Left ventricle myocardium inferior (tissue), 1 donor: ENCODE results near the gene TRMT61A. TPM values are rescaled to one million over a fixed set of nuclear protein-coding genes. Genes with fewer than 3 reads are reported as not detected.

Experiments
- DNase-seq: peaks from one replicate; pipeline ENCODE4 v3.0.0-alpha.2; 2020
- H3K27ac ChIP-seq: fragments of 200-600 bp; replicated peaks from 2 replicates; pipeline ENCODE4 v1.8.0; 2021
- H3K27me3 ChIP-seq: fragments of 200-600 bp; 2 replicates; pipeline ENCODE4 v1.8.0; 2021; ENCODE audit warnings: low read depth
- H3K36me3 ChIP-seq: fragments of 200-600 bp; 2 replicates; pipeline ENCODE4 v1.8.0; 2021
- H3K4me1 ChIP-seq: fragments of 200-600 bp; 2 replicates; pipeline ENCODE4 v1.8.0; 2021
- H3K4me3 ChIP-seq: fragments of 200-600 bp; 2 replicates; pipeline ENCODE4 v1.8.0; 2021; ENCODE audit warnings: mild to moderate bottlenecking, moderate library complexity
- H3K9me3 ChIP-seq: fragments of 200-600 bp; replicated peaks from 2 replicates; pipeline ENCODE4 v1.8.0; 2021
- intact Hi-C: fragments of 100-400 bp; cut with micrococcal nuclease; formaldehyde crosslinking; loops from one replicate; pipeline ENCODE4 v1.11.0; 2022
- total RNA-seq: library from RNA; stranded (reverse); fragmentation: NEBNext Ultra II Directional; extraction: Animal tissue kit (Norgen Biotek cat#: 25700); gene quantifications from one replicate; pipeline ENCODE4 v1.2.1, GENCODE V29; 2021
- TF ChIP-seq, protein P1 (sequence below): fragments of 200-600 bp; IDR thresholded peaks from 2 replicates; pipeline ENCODE4 v1.8.0; 2021; ENCODE audit warnings: antibody characterized with exemption, mild to moderate bottlenecking, borderline replicate concordance
- donor health status: DM: no; HTN: yes; CAD: no; lungs with severe emphysema.

Gene TRMT61A
- total RNA-seq, 1 donor from 2014 or later: 5.9 TPM

DNA sequence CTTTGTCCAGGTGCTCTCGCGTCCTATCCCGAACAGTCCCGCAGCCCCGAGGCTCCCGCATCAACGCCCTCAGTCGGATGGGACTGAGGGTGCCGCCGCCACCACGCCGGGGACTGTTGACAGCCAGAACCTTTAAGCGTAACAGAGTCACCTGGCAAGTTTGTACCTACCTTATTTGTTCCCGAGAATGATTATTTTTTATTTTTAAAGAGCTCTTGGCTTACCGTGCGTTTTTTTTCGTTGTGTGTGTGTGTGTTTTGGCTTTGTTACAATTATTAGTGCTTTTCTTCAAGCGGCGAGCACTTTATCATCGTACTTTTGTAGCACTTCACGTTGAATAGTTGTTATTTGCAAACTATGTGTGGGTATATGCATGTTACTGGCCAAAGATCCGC is 34.2 kb downstream of the TRMT61A start:
- H3K27me3 ChIP-seq: no peaks in the 10 kb centered on the region
- TF ChIP-seq, protein P1, sequence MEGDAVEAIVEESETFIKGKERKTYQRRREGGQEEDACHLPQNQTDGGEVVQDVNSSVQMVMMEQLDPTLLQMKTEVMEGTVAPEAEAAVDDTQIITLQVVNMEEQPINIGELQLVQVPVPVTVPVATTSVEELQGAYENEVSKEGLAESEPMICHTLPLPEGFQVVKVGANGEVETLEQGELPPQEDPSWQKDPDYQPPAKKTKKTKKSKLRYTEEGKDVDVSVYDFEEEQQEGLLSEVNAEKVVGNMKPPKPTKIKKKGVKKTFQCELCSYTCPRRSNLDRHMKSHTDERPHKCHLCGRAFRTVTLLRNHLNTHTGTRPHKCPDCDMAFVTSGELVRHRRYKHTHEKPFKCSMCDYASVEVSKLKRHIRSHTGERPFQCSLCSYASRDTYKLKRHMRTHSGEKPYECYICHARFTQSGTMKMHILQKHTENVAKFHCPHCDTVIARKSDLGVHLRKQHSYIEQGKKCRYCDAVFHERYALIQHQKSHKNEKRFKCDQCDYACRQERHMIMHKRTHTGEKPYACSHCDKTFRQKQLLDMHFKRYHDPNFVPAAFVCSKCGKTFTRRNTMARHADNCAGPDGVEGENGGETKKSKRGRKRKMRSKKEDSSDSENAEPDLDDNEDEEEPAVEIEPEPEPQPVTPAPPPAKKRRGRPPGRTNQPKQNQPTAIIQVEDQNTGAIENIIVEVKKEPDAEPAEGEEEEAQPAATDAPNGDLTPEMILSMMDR: no peak
- intact Hi-C loops: no loop called here
- peak overlapping the region; percentile 98 for H3K4me3 ChIP-seq
- peak overlapping the region; percentile 99 for H3K27ac ChIP-seq
- peaks cover 25% of the 10 kb centered on the region for H3K36me3 ChIP-seq
- DNase-seq: no peak
- peaks cover 90% of the 10 kb centered on the region for H3K4me1 ChIP-seq
- H3K9me3 ChIP-seq: no peaks in the 10 kb centered on the region

DNA sequence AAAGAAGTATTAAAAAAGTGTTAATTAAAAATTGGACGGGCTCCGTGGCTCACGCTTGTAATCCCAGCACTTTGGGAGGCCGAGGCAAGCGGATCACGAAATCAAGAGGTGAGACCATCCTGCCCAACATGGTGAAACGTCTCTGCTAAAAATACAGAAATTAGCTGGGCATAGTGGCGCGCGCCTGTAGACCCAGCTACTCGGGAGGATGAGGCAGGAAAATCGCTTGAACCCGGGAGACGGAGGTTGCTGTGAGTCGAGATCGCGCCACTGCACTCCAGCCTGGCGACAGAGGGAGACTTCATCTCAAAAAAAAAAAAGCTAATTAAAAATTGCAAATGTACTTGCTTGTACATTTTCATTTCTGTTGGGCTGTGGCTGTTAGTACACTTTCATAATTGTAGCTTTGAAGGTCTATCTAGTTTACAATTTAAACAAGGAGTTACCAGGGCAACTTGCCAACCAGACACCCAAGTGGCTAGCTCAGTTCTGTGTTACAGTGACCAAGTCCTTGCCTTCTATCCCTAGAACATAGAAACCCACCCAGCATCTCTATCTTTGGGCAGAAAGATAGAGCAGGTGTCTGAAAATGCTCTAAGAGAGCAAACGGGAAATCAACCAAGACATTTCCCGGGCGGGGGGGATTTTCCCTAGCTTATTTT is 35.0 kb downstream of the TRMT61A start:
- Histone ChIP-seq H3K4me1 (peaks cover 90% of the 10 kb centered on the region), H3K27me3 (no peaks in the 10 kb centered on the region), H3K27ac (peak overlapping the region; percentile 99), H3K9me3 (no peaks in the 10 kb centered on the region), H3K36me3 (peaks cover 17% of the 10 kb centered on the region), H3K4me3 (peak overlapping the region; percentile 98)
- DNase-seq: no peak
- intact Hi-C loops: no loop called here
- TF ChIP-seq, protein P1: no peak

DNA sequence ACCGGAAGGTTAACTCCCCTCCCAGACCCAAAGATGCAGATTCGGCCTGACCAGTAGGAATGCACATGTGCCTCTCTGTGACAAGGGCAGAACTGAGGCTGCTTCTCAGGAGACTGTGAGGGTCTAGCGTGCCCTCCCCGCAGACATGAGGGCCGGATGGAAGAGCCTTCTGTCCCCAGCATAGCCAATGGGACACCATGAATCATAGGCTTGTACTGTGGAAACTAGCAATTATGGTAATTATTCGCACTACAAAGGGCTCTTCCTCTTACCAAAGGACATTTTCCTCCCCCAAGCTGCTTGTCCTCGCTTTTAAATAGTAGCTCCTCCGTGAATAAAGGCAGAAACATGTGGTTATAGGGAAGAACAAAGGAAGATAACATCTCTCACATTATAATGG is 40.0 kb downstream of the TRMT61A start:
- Histone ChIP-seq H3K9me3 (no peaks in the 10 kb centered on the region), H3K4me3 (no peak overlapping the region), H3K27me3 (no peaks in the 10 kb centered on the region), H3K36me3 (peaks cover 6% of the 10 kb centered on the region), H3K27ac (peak overlapping the region; percentile 10), H3K4me1 (peaks cover 73% of the 10 kb centered on the region)
- DNase-seq: no peak
- intact Hi-C loops: no loop called here
- TF ChIP-seq, protein P1: no peak

DNA sequence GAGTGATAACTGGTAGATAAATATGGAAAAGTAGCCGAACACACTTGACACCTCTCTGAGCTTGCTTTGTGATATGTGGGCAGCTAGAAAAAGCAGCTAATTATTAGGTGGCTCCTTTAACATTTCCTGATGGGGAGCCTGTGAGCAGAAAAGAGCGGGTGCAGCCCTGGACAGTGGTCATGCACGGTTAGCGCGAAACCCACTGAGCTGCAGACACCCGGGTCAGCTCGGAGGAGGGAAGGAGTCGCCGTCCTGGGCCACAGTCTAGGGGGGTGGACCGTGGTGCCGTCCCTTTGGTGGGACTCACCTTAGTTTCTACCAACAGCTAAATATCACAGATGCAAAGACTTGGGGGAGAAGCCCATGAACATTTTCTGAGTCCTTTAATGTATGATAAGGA is 40.4 kb downstream of the TRMT61A start:
- no peaks in the 10 kb centered on the region for H3K27me3 ChIP-seq
- intact Hi-C loops: no loop called here
- no peak overlapping the region for H3K4me3 ChIP-seq
- peaks cover 72% of the 10 kb centered on the region for H3K4me1 ChIP-seq
- peaks cover 7% of the 10 kb centered on the region for H3K36me3 ChIP-seq
- TF ChIP-seq, protein P1: no peak
- H3K9me3 ChIP-seq: no peaks in the 10 kb centered on the region
- peak overlapping the region; percentile 10 for H3K27ac ChIP-seq
- no peak for DNase-seq

DNA sequence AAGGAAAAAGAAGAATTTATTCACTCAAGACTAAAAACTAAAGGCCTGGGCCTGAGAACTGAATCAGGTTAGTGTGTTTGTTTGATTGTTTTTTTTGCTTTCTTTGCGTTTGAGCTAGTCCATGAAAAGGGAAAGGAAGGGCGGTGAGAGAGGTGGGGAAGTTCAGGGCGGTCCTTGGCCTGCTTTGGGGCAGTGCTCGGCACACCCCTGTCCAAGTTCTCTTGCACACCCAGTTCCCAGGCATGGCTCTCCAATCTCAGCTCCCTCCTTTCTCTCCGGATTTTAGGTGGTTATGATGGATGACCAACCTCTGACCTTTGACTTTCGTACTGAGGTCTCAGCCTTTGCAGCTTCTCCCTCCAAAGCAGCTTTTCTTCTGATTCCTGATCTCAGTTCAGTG is 45.1 kb downstream of the TRMT61A start:
- Histone ChIP-seq H3K4me3 (no peak overlapping the region), H3K36me3 (peaks cover 32% of the 10 kb centered on the region), H3K27ac (peak overlapping the region; percentile 53), H3K4me1 (peaks cover 63% of the 10 kb centered on the region), H3K27me3 (no peaks in the 10 kb centered on the region), H3K9me3 (no peaks in the 10 kb centered on the region)
- TF ChIP-seq, protein P1: no peak
- intact Hi-C loops: no loop called here
- no peak for DNase-seq
